Measurements from ENCODE around the gene SPACA7.

The SPACA7 gene

DNA sequence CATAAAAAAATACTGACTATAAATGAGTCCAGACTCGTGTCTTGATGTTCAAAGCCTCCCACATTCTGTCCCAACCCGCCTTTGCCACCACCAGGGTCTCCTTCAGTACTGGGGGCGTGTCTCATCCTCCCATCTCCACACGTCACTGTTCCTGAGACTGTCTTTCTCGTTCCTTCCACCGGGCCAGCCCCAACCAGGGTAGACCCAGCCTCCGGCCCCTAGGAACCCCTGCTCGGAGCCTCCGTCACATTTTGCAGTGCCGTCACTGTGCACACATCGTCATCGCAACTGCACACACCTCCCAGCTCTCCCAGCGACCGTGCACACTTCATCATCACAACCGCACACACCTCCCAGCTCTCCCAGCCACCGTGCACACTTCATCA lies 73.4 kb downstream of the SPACA7 start:
- no peak for DNase-seq

GRCh38 chr13:112450118-112450903 lies 74.2 kb downstream of the SPACA7 start:
- no peak for DNase-seq

- DNase-seq, result no peak
These were observed 74.7 kb downstream of the SPACA7 start for GRCh38 chr13:112450904-112451240.

DNA sequence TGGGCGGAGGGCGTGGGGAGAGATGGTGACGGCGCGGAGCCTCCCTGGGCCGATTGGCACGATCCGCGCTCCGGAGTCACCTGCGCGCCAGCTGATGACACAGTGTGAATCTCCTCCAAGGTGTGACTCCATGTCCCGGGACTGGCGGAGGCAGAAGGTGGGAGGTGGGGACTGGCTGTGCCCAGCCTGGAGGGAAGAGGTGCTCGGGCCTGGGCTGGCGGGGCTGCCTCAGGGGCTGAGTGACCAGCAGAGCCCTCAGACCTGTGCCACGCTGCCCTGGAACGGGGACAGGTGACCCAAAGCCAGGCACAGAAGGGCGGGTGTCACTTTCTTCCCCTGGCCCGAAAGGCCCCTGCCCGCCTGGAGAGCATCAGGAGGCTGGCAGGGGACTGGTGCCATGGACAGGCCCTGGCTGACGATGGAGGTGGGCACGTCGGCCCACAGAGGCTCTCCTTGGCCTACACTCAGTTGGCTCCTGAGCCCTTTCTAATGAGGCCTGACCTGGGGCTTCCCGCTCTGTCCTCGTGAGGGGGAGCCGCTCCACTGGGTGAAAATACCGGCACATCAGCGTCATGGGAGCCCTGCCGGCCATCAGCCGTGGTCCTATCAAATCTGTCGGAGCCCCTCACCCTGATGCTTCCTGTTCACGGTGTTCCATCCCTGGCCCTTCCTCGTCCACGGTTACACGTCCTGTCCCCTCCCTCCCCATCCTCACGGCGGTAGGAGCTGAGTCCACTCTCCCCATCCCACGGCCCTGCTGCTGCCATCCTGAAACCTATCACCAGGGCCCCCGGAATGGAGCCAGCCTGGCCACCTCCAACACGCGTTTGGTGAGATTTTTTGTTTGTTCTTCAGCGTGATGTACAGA lies 75.6 kb downstream of the SPACA7 start:
- DNase-seq, result no peak

GRCh38 chr13:112452380-112453206 lies 76.4 kb downstream of the SPACA7 start:
- DNase-seq, result no peak

DNA sequence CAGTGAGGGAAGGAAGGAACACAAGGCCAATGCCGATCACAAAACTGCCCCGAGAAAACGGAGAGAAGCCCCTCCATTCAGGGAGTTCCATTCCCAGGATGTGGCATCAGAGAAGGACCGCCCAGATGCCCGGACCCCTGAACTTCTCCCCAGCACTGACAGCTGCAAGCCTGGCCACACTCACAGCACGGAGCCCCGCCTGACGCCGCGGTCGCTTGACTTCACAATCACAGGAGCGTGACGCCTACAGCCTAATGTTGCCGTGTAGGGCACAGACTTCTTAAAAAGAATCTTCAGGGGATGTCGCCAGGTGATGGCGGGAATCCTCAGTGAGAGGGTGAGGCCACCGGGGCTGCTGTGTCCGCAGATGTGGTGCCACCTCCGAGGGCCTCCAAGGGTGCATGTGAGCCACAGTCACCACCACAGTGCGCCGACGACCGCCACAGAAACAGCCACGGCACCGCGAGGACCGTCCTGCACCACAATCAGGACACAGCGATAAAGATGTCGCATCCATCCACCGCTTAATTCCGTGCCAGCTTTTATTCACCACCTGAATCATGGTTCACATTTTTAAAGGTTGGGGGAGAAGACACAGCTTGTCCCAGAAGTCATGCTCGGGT lies 77.2 kb downstream of the SPACA7 start:
- no peak for DNase-seq

GRCh38 chr13:112453874-112454647 lies 77.9 kb downstream of the SPACA7 start:
- no peak for DNase-seq

DNA sequence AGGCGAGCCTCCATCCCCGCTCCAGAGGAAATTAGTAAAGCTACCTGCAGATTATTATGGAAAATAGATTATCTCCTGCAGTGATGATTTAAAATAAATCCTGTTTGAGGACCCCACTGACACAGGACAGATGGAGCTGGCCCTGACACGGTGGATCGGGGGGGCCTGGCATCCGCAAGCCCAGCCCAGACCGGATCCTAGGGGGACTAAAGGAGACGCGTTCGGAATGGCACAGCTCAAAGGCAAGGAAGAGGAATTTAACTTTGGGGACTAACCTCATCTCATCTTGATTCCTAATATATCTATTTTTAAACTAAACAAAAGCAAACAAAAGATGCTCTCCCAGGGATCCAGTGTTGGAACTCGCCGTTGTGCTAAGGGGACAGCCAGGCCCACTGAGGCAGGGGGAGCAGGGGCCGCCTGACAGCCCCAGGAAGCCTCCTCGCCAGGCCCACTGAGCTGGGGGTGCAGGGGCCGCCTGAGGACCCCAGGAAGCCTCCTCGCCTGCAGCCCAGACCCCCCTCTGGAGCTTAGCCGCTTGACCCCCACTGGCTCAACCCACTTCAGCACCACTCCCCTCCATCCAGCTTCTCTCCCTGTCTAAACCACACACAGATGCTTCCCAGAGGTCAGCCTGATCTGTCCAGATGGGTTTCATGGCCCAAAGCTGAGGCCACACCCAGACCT lies 78.6 kb downstream of the SPACA7 start:
- no peak for DNase-seq

DNA sequence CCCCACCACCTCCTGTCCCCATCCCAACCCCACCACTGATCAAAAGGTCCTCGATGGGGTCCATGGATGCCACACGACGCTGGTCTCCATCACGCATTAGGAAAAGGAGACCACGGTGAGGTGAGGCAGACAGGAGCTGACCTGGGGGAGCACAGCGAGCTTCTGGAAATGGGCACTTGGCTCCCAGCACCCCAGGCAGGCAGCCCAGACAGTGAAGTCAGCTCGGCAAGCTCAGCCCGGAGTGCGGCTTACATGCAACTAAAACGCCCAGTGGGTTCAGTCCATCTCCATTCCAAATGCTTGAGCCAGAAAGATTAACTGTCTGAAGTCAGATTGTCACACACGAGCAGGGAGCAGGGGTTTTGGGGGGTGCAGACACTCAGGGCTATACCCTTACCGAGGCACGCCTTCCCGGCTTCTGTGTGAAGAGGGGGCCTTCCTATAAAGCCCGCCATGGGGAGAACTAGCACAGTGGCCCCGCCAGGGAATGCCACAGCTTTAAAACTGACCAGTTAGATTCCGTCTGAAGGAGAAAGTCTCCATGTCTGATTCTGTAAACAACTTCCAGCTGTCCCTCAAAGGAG lies 79.4 kb downstream of the SPACA7 start:
- DNase-seq, result no peak

DNA sequence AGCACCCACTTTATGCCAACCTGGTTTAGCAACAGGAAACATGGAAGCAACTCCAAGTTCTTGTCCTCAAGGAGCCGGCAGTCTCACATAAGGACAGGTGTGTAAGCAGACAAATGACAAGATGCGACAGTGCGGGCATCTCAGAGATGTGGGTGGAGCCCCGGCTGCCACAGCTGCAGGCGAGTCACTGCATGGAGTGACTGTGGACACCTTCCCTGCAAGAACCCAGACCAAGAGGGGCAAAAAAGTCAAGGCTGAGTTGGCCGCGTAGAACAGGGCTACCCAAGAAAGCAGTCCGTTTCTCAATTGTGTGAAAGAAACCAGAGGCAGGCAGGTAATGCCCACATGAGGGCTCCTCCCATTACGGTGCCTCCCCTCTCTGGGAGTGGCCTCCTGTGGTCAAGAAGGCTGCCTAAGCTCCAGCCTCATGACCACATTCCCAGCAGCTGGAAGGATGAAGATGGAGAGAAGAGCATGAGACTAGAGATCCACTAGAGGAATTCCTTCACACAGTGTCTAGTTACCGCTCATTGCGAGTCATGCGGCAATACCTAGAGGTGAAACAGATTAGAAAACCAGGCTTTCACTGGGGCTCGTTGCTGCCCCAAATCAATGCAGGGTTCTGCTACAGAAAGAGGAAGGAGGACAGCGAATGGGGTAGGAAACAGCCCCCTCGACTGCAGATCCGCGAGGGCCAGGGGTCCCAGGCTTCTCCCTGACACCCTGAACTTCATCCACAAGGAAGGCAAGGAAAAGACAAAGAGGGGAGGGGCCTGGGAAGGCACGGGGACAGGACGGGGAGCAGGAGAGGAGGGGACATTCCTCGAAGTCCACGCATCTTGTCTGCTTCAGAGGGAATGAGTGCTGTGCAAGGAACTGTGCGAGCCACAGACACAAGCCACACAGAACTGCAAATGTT lies 80.2 kb downstream of the SPACA7 start:
- DNase-seq, result no peak

GRCh38 chr13:112457081-112457480 lies 80.9 kb downstream of the SPACA7 start:
- DNase-seq, result no peak

DNA sequence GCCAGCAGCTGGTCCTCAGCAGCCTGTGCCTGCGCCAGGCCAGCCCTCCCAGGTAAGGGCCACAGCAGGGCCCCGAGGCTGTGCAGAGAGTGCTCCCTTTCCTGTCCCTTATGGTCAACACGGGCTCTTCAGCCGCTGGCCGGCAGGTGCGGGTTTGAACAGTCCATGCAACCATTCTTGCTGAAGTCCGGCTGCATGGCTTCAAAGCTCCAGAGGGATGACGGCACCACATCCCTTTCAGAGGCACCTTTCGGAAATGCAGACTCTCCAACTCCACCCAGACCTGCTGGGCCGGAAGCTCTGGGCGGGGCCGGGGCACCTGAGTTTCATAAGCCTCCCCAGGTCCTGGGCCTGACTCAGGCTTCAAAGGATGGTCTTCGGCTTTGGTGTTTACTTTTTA lies 81.3 kb downstream of the SPACA7 start:
- DNase-seq, result no peak

- no peak for DNase-seq
These were observed 86.3 kb downstream of the SPACA7 start for GRCh38 chr13:112462408-112462807.

DNA sequence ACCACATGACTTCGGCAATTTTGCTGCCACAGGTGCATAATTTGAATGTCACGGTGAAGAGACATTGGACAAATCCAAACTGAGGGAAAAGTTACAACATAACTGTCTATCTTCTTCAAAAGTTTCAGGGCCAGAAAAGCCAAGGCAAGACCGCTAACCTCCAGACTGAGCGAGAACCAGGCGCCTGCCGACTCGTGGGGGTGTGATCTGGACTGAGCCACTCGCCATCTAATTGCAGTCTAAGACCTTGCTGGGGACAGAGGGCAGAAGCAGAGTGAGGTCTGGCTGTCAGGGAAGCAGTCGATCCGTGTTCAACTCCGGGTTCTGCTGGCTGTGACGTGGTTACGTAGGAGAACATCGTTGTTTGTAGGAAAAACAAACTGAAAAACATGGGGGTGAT lies 88.6 kb downstream of the SPACA7 start:
- no peak for DNase-seq

DNA sequence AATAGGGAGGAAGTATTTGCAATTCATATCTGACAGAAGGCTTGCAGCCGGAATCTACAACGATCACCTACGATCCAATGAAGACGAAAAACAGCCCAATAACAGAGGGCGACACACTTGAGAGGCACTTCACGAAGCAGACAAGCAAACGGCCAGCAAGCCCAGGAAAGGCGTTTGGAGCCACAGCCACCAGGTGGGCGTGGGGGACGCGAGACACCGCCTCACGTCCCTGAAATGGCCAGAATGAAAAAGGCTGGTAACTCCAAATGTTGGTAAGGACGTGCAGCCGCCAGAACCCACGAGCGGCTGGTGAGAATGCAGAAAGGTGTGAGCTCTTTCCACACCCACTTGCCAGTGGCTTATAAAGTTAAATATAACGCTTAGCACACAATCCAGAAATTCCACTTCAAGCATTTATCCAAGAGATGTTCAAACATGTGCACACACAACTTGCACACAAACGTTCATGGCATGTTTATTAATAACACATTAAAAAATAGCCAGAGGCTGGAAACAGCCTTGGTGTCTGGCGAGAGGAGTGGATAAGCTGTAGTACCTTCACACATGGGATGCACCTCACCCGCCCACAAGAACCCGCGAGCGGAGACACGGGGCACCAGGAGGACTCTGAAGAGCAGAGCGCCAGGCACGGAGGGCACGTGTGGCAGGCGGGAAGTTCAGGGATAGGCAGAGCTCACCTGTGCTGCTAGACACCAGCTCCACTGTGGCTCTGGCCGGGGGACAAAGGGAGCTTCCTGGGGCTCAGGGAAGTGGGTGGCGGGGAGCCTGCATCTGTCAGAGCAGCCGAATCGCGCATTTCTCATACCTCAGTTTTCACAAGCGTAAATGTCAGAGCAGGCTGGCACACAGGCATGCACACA lies 89.3 kb downstream of the SPACA7 start:
- DNase-seq, result no peak

GRCh38 chr13:112466132-112467058 lies 90.2 kb downstream of the SPACA7 start:
- DNase-seq, result no peak

DNA sequence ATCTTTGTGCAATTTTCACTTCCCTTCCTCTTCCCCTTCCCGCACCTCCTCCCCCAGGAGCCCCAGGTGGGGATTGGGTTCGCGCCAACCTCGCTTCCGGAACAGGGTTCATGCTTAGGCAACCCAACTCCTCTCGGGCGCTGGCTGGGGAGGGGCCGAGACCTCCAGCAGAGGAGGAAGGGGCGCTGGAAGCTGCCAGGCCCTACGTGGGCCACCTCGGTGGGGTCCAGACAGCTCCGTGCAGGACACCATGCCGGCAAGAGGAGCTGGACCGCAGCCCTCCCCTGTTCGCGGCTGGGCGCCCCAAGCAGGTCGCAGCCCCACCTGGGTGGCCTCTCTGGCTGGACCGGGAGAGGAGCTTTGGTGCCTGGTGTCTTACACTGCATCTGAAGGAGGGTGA lies 91.1 kb downstream of the SPACA7 start:
- DNase-seq, result no peak

- DNase-seq, result no peak
These were observed 91.9 kb downstream of the SPACA7 start for GRCh38 chr13:112468069-112468468.
